DMS114 treated with DMSO at 0.1 percent for 48 hours (cell line): Measurements from ENCODE around the gene LUC7L.
"Not testable (repeated sequence)": the region's sequence is repeated elsewhere in the genome, so short reads cannot be mapped to it uniquely, and the experiment has no call there.

Experiments used
- DNase-seq: peaks from one replicate; lab custom pipeline; 2025; ENCODE audit not compliant: unreplicated experiment; lab: John Stamatoyannopoulos, UW

Gene LUC7L

DNA sequence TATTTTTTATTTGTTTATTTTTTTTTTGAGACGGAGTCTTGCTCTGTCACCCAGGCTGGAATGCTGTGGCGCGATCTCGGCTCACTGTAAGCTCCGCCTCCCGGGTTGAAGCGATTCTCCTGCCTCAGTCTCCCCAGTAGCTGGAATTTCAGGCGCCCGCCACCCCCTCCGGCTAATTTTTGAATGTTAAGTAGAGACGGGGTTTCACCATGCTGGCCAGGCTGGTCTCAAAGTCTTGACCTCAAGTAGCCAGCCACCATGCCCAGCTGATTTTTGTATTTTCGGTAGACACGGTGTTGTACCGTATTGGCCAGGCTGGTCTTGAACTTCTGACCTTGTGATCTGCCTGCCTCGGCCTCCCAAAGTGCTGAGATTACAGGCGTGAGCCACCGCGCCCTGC, 1.1 kb upstream of the LUC7L start:
- DNase-seq, result not testable (repeated sequence)

DNA sequence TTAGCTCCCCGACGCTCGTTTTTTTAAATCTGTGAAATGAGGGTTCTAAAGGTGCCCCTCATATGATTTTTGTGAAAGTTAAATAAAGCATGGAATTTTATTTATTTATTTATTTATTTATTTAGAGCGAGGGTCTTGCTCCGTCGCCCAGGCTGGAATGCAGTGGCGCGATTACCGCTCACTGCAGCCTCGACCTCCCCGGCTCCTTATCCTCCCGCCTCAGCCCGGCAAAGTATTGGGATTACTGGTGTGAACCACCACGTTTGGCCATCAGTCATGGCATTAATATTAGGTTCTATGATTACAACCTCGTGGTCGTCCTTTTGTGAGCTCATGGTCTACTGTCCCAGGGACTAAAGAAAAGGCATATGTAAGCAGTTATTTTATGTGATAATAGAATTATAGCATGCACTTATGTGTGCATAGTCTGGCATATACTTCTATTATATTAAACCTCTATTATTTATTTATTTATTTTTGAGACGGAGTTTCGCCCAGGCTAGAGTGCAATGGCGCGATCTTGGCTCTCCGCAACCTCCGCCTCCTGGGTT, 557 bp upstream of the LUC7L start:
- DNase-seq, result no peak

DNA sequence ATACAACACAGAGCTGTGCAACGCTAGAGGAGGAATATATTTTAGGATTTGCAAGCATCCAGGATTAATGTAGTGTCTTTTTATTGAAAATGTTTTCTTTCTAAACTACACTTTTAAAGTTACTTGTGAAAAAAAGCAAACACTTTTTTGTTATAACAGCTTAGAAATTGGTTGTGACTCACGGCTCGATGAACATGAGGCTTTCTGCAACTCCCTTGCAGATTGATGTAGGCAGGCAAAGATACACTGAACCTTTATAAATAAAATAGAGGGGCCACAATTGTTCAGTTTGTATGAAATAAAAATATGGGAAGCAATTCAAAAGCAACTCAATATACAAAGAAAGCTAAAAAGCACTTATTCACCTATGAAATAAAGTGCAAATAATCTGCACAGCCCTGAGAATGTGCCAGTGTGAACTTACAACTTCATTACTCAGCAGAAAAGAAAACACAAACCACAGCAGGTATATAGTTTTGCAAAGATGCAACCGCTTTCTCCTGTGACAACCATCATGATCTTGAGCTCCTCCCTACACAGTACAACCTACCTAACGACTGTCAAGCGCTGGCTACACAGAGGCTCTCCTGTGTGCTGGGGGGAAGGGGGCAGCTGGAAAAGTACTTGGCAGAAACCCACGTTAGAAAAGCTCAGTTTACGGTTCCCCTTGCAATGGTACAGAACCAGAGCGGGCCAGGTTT, 948 bp downstream of the LUC7L start:
- no peak for DNase-seq

DNA sequence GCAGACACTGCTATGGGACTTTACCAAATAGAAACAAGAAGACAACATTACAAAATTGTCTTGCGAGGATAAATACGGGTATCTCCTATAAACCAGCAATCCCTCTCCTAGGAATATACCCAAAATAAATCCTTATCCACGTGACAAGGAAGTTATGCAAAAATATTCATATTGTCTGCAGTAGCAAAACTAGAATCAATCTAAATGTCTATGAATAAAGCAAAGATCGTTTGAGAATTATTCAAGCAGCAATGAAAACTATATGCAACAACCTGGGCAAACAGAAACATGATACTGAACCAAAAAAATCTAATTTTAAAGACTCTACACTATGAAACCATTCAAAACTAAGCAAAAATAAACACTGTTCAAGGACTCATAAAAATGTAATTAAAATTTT, 9.2 kb downstream of the LUC7L start:
- no peak for DNase-seq

DNA sequence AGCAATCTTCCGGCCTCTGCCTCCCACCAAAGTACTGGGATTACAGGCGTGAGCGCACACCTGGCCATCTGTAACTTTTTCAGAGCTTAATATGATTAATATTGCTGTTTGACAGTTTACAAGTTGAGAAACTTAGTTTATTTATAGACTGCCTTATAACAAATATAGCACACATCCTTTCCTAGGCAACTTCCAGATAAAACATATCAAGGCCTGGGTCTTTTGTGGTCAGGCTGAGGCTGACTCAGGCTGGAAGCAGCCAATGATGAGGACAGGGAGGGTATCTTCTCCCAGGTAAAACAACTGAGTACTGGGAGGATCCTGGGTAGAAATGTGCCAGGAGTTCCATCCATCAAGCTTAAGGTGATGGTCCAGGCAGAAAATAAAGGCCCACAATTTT, 16.2 kb downstream of the LUC7L start:
- no peak for DNase-seq

DNA sequence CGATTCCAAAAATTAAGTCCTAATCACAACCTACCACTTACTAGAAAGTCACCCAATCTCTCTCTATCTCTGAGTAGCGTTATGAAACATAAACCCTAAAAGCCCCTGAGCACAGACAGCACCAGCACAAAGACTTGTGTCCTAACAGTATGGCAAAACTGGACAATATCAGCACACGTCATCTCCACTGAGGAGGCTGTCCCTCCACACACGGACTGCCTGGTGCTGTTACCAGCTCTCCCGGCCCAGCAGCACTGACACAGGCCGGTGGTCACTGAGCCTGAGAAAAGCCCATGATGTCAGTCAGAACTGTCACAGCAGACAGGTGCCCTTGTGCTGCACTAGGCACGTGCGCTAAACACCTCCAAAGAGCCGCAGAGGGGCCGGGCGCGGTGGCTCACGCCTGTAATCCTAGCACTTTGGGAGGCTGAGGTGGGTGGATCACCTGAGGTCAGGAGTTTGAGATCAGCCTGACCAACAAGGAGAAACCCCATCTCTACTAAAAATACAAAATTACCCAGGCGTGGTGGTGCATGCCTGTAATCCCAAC, 17.5 kb downstream of the LUC7L start:
- DNase-seq, result not testable (repeated sequence)

DNA sequence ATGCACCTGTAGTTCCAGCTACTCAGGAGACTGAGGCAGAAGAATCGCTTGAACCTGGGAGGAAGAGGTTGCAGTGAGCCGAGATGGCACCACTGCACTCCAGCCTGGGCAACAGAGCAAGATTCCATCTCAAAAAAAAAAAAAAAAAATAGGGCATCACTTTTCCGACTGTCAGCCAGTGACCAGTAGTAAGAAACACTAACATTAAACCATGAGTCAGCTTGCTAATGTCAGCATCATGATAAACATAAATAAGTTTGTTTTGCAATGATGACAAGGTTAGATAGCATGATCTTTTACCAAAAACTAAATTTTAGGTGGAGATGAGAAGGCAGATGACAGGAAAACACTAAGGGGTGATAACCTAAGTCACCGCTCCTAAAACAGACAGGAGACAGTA, 19.9 kb downstream of the LUC7L start:
- DNase-seq, result not testable (repeated sequence)

DNA sequence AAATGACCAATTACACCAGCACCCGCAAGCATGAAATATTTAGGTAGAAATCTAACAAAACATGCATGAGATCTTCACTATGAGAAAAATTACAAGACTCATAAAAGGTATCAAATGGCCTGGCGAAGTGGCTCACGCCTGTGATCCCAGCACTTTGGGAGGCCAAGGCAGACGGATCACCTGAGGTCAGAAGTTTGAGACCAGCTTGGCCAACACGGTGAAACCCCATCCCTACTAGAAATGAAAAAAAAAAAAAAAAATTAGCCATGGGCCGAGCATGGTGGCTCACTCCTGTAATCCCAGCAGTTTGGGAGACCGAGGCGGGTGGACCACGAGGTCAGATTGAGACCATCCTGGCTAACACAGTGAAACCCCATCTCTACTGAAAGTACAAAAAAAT, 25.2 kb downstream of the LUC7L start:
- DNase-seq, result not testable (repeated sequence)

DNA sequence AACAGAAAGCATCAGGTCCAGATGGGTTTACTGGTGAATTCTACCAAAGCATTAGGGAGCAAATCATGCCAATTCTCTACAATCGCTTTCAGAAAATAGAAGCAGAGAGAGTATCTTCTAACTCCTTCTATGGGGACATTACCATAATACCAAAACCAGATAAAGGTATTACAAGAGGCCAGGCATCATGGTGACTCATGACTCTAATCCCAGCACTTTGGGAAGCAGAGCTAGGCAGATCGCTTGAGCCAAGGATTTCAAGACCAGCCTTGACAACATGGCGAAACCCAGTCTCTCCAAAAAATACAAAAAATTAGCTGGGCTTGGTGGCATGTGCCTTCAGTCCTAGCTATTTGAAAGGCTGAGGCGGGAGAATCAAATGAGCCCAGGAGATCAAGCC, 26.0 kb downstream of the LUC7L start:
- no peak for DNase-seq

DNA sequence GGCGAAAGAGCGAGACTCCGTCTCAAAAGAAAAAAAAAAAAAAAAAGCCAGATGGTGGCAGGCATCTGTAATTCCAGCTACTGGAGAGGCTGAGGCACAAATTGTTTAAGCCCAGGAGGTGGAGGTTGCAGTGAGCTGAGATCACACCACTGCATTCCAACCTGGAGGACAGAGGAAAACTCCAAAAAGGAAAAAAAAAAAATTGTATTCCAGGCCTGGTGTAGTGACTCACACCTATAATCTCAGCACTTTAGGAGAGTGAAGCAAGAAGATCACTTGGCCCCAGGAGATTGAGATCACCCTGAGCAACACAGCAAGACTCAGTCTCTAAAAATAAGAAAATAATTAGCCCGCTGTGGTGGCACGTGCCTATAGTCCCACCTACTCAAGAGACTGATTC, 28.9 kb downstream of the LUC7L start:
- DNase-seq, result no peak

DNA sequence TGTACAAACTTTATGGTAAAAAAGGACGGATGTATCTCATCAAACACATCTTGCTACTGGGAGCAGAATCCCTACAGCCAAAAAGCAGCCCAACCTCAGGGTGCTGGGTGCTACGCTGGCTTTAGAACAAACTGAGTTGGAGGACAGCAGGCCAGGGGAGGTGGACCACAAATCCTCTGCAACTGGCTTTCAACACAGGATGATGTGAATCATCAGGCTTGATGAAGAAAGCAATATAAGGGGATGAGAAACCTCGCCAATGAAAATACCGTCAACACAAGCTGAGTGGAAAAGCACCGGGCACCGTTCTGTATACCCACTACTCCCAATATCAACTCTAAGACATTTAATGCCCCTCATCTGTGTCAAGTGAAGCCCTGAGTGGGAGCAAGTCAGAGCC, 34.7 kb downstream of the LUC7L start:
- DNase-seq, result no peak

DNA sequence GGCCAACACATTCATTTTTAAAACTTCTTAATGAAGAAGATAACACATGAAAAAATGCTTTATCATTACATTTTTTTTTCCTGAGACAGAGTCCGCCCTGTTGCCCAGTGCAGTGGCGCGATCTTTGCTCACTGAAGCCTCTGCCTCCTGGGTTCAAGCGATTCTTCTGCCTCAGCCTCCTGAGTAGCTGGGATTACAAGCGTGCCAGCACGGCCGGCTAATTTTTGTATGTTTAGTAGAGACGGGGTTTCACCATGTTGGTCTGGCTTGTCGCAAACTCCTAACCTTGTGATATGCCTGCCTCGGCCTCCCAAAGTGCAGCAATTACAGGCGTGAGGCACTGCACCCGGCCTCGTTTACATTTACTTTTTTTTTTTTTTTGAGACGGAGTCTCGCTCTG, 35.8 kb downstream of the LUC7L start:
- no peak for DNase-seq

DNA sequence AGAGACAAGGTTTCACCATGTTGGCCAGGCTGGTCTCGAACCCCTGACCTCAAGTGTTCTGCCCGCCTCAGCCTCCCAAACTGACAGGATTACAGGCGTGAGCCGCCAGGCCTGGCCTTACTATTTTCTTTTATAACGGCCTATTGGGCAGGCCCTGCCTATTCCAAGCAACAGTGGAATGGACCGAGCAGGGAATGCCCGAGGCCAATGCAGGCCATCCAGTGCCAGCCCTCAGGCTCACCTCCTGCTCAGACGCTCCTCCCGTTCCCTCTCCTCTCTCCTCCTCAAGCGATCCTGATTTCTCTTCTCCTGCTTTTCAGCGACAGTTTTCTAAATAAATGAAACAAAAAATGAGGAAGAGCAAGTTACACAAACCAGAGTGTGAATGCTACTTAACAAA, 36.6 kb downstream of the LUC7L start:
- no peak for DNase-seq

DNA sequence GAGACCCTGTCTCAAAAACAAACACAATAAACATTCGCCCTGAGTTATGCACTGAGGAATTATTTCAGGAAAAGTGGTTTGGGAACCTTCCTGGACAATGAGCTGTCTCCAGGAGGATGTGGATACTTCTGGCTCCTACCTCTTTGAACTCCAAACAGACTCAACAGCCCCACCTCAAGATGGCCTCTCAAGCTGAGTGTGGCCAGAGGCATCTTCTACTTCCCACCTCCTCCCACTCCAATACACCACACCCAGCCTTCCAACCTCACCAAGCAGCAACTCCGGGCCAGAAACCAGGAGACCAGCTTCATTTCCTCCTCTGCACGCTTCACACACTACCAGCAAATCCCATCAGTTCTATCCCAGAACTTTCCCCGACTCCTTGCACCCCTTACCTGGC, 37.4 kb downstream of the LUC7L start:
- no peak for DNase-seq

DNA sequence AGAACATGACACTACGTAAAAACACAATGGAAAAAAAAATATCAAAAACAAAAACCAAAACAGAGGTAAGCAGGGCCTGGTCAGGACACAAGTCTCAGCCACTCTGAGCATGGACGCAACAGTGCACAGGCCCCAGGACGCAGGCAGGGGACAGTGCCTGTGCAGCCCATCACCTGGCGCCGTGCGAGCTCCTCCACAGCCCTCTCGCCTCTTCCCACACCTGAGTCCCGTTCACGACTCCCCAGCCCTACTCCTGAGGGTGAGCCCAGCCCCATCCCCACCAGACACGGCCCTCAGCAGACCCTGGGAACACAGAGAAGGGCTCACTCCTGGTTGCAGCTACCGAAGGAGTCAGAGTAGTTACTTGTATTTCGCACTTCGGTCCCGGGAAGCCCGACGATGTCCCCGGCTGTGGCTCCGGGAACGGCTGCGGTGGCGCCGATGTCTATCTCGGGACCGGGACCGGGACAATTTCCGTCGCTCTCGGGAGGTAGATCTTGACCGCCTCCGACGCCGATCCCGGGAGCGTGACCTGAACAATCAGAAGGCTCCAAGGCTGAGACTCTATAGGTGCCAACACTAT, 39.6 kb downstream of the LUC7L start:
- no peak for DNase-seq

DNA sequence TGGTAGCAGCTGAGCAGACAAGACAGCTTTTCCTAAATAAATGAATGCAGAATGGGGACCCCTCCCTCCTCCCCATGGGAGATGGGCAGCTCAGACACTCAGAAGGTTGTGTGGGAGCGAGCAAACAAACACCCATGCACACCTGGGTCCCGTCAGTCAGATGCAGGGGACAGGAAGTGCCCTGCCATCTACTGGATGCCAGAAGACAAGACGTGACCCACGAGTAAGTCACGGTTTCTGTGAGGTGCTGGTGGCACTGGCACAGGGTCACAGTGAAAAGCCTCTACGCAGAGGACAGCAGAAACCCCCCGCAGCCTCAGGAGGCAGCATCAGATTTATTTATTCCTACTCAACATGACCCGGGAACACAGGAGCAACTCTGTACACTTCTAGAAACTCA, 40.6 kb downstream of the LUC7L start:
- DNase-seq, result no peak

DNA sequence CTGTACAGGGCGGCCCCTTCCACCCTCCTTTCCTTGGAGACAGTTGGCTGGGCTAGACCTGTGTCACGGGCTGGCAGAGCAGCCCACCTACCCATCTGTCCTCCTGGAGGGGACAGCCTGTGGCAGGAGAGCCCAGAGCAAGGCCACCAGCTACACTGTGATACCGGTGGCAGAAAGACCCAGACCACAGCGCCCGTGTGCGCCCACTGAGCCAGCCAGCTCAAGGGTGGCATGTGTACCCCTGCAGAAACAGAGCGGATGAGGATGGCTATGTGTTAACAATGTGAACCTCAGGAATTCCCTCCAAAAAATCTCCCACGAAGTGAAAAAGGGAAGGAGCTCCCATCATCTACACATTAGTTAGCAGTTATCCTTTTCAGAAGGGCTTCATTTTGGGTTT, 41.9 kb downstream of the LUC7L start:
- DNase-seq, result no peak

DNA sequence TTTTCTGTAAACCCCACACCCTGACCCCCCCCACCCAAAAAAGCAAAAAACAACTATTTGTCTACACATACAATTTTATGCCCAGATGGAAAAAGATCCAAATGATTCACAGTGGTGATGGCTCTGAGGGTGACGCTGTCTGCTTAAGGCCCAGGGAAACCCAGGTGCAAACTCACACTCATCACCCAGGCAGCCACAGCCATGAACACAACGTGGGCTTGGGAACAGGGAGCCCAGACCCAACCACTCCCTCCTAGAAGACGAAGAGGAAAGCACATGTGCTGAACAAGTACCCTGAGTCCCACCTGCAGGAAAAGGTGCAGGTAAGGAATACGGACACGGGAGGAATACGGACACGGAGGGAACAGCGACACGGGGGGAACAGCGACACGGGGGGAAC, 43.6 kb downstream of the LUC7L start:
- no peak for DNase-seq

DNA sequence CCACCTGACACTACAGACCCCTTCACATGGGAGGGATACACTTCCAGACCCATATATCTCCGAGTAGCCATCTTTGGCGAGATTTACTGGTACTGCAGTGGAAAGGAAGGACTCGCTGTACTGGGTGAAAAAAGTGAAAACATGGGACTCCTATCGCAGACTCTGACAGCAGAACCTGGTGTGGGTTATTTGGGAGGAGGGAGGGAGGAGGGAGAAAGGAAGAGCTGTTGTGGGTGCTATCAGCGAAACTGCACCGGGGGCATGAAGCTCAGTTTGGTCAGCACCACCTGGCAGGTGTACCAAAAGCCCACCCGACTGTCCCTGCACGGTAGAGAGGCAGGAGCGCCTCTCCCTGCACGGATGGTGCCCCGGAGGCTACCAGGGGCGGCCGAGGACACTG, 44.0 kb downstream of the LUC7L start:
- DNase-seq, result no peak

DNA sequence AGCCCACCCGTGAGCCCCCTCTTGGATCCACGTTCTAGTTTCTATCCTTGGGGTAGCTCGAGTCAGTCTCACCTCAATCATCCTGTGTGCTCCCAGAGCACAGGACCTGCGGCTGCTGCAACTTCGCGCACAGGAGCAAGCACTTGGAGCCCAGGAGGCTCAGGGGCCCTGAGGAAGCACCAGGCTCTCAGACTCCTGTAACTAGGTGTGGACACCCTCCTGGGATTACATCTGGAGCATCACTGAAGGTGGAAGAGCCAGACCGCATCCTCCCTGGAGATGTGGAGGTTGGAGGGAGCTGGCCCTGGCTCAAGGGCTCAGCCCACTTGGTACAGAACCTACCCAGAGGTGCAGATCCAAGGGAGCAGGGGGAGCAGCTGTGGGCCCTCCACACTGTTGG, 46.2 kb downstream of the LUC7L start:
- DNase-seq, result no peak

DNA sequence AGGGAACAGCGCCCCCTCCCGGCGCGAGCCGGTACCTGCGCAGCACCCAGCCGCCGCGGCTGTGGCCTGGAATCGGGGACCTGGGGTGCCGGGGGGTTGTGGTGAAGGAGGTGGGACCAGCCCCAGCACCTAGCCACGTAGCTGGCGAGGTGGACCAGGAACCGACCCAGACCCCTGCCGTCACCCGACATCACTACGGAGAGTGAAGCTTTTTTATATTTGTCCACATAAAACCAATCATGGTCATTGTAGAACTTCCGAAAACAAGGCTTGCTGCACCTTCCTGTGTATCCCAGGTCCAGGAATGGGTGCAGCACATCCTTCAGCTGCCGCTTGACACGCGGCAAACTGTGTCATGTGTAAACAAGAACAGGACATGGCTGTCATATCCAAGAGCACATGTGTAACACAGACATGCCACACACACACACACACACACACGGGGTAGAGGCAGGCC, 47.7 kb downstream of the LUC7L start:
- DNase-seq, result no peak
